GM23338 (cell line): Measurements from ENCODE around the gene GRIN2A. TPM values are rescaled to one million over a fixed set of nuclear protein-coding genes. Genes with fewer than 3 reads are reported as not detected.

Source experiments
- ATAC-seq: fragments of 200-7000 bp; cut with Tn5 transposase; 3 replicates; pipeline ENCODE4 v1.9.1; 2020
- DNase-seq: peaks from one replicate; pipeline ENCODE4 v3.0.0-alpha.2; 2015; ENCODE audit warnings: low spot score
- H2AFZ ChIP-seq: fragments of 200-600 bp; sonication (generic); 2 replicates; pipeline ENCODE4 v1.8.0; 2016; ENCODE audit warnings: antibody characterized with exemption, mild to moderate bottlenecking, moderate library complexity
- H3F3A ChIP-seq: fragments of 200-600 bp; sonication (generic); replicated peaks from 2 replicates; pipeline ENCODE4 v1.8.0; 2017; ENCODE audit warnings: antibody characterized with exemption, mixed run types, low read depth
- H3K27ac ChIP-seq: fragments of 200-600 bp; sonication (generic); 2 replicates; pipeline ENCODE4 v1.6.1; 2016; ENCODE audit warnings: low read depth
- H3K27me3 ChIP-seq: fragments of 200-600 bp; sonication (generic); 2 replicates; pipeline ENCODE4 v1.8.0; 2016; ENCODE audit warnings: mild to moderate bottlenecking, mixed run types, moderate library complexity; ENCODE audit not compliant: insufficient read depth
- H3K36me3 ChIP-seq: fragments of 200-600 bp; sonication (generic); 2 replicates; pipeline ENCODE4 v1.8.0; 2016; ENCODE audit warnings: mild to moderate bottlenecking; ENCODE audit not compliant: insufficient read depth
- H3K4me1 ChIP-seq: fragments of 200-600 bp; sonication (generic); 2 replicates; pipeline ENCODE4 v1.8.0; 2016; ENCODE audit warnings: mild to moderate bottlenecking, moderate library complexity; ENCODE audit not compliant: insufficient read depth
- H3K4me2 ChIP-seq: fragments of 200-600 bp; sonication (generic); 2 replicates; pipeline ENCODE4 v1.7.1; 2017; ENCODE audit warnings: mixed run types
- H3K4me3 ChIP-seq: fragments of 200-600 bp; sonication (generic); 2 replicates; pipeline ENCODE4 v1.6.1; 2016; ENCODE audit warnings: mixed run types
- H3K79me2 ChIP-seq: fragments of 200-600 bp; sonication (generic); replicated peaks from 2 replicates; pipeline ENCODE4 v1.8.0; 2017; ENCODE audit warnings: mild to moderate bottlenecking; ENCODE audit not compliant: insufficient read depth
- H3K9me2 ChIP-seq: fragments of 200-600 bp; sonication (generic); 2 replicates; pipeline ENCODE4 v1.8.0; 2017; ENCODE audit not compliant: insufficient read depth
- H4K20me1 ChIP-seq: fragments of 200-600 bp; sonication (generic); replicated peaks from 2 replicates; pipeline ENCODE4 v1.8.0; 2017; ENCODE audit warnings: mild to moderate bottlenecking; ENCODE audit not compliant: insufficient read depth
- H3K27ac Mint-ChIP-seq: 2 replicates; pipeline ENCODE4 v1.8.0; 2020; ENCODE audit warnings: inconsistent platforms, mild to moderate bottlenecking, moderate library complexity, mixed read lengths
- H3K27me3 Mint-ChIP-seq: 3 replicates; pipeline ENCODE4 v1.8.0; 2022; ENCODE audit warnings: low read depth, mild to moderate bottlenecking, moderate library complexity, mixed read lengths, inconsistent platforms; ENCODE audit not compliant: insufficient read depth, poor library complexity
- H3K36me3 Mint-ChIP-seq: 3 replicates; pipeline ENCODE4 v1.8.0; 2021; ENCODE audit warnings: low read depth, mild to moderate bottlenecking, inconsistent platforms, moderate library complexity, mixed read lengths
- H3K4me1 Mint-ChIP-seq: 3 replicates; pipeline ENCODE4 v1.8.0; 2020; ENCODE audit warnings: mild to moderate bottlenecking, inconsistent platforms, mixed read lengths
- H3K4me3 Mint-ChIP-seq: 3 replicates; pipeline ENCODE4 v1.8.0; 2021; ENCODE audit warnings: moderate library complexity, mild to moderate bottlenecking, inconsistent platforms, mixed read lengths
- H3K9me3 Mint-ChIP-seq: 3 replicates; pipeline ENCODE4 v1.8.0; 2020; ENCODE audit warnings: moderate library complexity, mild to moderate bottlenecking, inconsistent platforms, mixed read lengths
- EZH2 ChIP-seq: fragments of 200-600 bp; sonication (generic); IDR thresholded peaks from one replicate; pipeline ENCODE4 v1.8.0; 2017; ENCODE audit warnings: antibody characterized with exemption, mild to moderate bottlenecking, low read depth; ENCODE audit not compliant: unreplicated experiment
- EZH2phosphoT487 ChIP-seq: fragments of 200-600 bp; sonication (generic); IDR thresholded peaks from one replicate; pipeline ENCODE4 v1.8.1; 2018; ENCODE audit warnings: antibody characterized with exemption; ENCODE audit not compliant: unreplicated experiment
- JUNB ChIP-seq: IDR thresholded peaks from one replicate; pipeline ENCODE4 v1.6.1; 2016; ENCODE audit warnings: antibody characterized with exemption; ENCODE audit not compliant: unreplicated experiment
- POLR2AphosphoS5 ChIP-seq: IDR thresholded peaks from 2 replicates; pipeline ENCODE4 v1.6.1; 2016; ENCODE audit warnings: antibody characterized with exemption, low read depth
- STAT1 ChIP-seq: IDR thresholded peaks from one replicate; pipeline ENCODE4 v1.6.1; 2016; ENCODE audit warnings: antibody characterized with exemption; ENCODE audit not compliant: unreplicated experiment
- ZNF114 ChIP-seq: fragments of 250-450 bp; sonication (Bioruptor Pico); IDR thresholded peaks from 2 replicates; pipeline ENCODE4 v1.5.0; 2020; ENCODE audit warnings: mild to moderate bottlenecking, moderate library complexity
- polyA plus RNA-seq: library from polyadenylated mRNA; unstranded; fragments of >200 nt; fragmentation: Nextera tagmentation; extraction: Ambion mirVana; gene quantifications from 2 replicates; pipeline ENCODE4 v1.2.1, GENCODE V29; 2016
- total RNA-seq: library from RNA; depleted of rRNA; stranded (reverse); fragments of >200 nt; shearing (Covaris generic); gene quantifications from 2 replicates; pipeline ENCODE4 v1.2.3, GENCODE V29; 2014
- TF ChIP-seq, protein P1 (sequence below): IDR thresholded peaks from 2 replicates; pipeline ENCODE4 v1.6.1; 2016; ENCODE audit warnings: antibody characterized with exemption
- TF ChIP-seq, protein P2 (sequence below): IDR thresholded peaks from one replicate; pipeline ENCODE4 v1.6.1; 2018; ENCODE audit warnings: antibody characterized with exemption; ENCODE audit not compliant: unreplicated experiment

Gene GRIN2A
- total and polyA plus RNA-seq, 2 experiments from 2014 or later: 0.89 to 5.1 TPM

- TF ChIP-seq EZH2: no peak
- TF ChIP-seq, protein P1, sequence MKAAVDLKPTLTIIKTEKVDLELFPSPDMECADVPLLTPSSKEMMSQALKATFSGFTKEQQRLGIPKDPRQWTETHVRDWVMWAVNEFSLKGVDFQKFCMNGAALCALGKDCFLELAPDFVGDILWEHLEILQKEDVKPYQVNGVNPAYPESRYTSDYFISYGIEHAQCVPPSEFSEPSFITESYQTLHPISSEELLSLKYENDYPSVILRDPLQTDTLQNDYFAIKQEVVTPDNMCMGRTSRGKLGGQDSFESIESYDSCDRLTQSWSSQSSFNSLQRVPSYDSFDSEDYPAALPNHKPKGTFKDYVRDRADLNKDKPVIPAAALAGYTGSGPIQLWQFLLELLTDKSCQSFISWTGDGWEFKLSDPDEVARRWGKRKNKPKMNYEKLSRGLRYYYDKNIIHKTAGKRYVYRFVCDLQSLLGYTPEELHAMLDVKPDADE: no peak
- TF ChIP-seq POLR2AphosphoS5: no peak
- TF ChIP-seq, protein P2, sequence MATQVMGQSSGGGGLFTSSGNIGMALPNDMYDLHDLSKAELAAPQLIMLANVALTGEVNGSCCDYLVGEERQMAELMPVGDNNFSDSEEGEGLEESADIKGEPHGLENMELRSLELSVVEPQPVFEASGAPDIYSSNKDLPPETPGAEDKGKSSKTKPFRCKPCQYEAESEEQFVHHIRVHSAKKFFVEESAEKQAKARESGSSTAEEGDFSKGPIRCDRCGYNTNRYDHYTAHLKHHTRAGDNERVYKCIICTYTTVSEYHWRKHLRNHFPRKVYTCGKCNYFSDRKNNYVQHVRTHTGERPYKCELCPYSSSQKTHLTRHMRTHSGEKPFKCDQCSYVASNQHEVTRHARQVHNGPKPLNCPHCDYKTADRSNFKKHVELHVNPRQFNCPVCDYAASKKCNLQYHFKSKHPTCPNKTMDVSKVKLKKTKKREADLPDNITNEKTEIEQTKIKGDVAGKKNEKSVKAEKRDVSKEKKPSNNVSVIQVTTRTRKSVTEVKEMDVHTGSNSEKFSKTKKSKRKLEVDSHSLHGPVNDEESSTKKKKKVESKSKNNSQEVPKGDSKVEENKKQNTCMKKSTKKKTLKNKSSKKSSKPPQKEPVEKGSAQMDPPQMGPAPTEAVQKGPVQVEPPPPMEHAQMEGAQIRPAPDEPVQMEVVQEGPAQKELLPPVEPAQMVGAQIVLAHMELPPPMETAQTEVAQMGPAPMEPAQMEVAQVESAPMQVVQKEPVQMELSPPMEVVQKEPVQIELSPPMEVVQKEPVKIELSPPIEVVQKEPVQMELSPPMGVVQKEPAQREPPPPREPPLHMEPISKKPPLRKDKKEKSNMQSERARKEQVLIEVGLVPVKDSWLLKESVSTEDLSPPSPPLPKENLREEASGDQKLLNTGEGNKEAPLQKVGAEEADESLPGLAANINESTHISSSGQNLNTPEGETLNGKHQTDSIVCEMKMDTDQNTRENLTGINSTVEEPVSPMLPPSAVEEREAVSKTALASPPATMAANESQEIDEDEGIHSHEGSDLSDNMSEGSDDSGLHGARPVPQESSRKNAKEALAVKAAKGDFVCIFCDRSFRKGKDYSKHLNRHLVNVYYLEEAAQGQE: no peak
- no peak for TF ChIP-seq EZH2phosphoT487
- TF ChIP-seq ZNF114 (CRISPR knock-in tag): no peak
These were observed 7.7 kb upstream of the GRIN2A start (continued) for GRCh38 chr16:10189861-10190390.

GRCh38 chr16:10188236-10188635 is 6.0 kb upstream of the GRIN2A start:
- Mint-ChIP-seq H3K36me3 (no peaks in the 10 kb centered on the region), H3K27me3 (peaks cover 16% of the 10 kb centered on the region), H3K4me1 (peaks cover 8% of the 10 kb centered on the region; the same call in 2 of the 3 replicates), H3K27ac (no peak overlapping the region), H3K4me3 (no peak overlapping the region), H3K9me3 (no peaks in the 10 kb centered on the region)
- Histone ChIP-seq H4K20me1 (peaks cover 3% of the 10 kb centered on the region; the same call in 1 of the 2 replicates), H3K79me2 (no peaks in the 10 kb centered on the region), H2AFZ (no peak overlapping the region), H3F3A (no peaks in the 10 kb centered on the region), H3K36me3 (no peaks in the 10 kb centered on the region), H3K27me3 (peaks cover 29% of the 10 kb centered on the region), H3K4me1 (peaks cover 9% of the 10 kb centered on the region), H3K9me2 (no peaks in the 10 kb centered on the region), H3K4me2 (no peak overlapping the region), H3K4me3 (no peak overlapping the region), H3K27ac (no peak overlapping the region)
- DNase-seq (no peak), ATAC-seq (no peak)
- TF ChIP-seq ZNF114 (CRISPR knock-in tag) (no peak), STAT1 (no peak), JUNB (no peak), EZH2 (no peak), POLR2AphosphoS5 (no peak)
- TF ChIP-seq, protein P2: no peak
